ENCODE data around the gene CACNA1H.

The CACNA1H gene

DNA sequence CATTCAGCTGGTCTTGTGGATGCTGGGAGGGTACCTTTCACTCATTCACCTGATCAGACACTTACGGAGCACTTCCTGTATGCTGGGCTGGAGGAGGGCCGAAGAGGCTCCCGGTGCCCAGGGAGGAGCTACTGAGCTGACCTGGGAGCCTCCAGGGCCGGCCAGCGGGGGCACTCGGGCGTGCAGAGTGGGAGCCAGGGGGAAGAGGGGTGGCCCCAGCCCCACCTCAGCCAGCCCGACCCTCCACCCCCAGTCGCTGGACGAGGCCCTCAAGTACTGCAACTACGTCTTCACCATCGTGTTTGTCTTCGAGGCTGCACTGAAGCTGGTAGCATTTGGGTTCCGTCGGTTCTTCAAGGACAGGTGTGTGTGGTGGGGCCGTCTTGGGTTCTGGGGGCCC is 61.8 kb downstream of the CACNA1H start:
- Histone ChIP-seq H3K4me2 (ENCODE audit: low read length) (no peak overlapping the region), H3K27me3 (ENCODE audit: control insufficient read depth, insufficient read depth, low read length) (no peaks in the 10 kb centered on the region), H3K9ac (no peak overlapping the region), H3K4me1 (no peaks in the 10 kb centered on the region), H3K4me3 (ENCODE audit: low read depth, low read length) (no peak overlapping the region), H2AFZ (no peak overlapping the region), H3K27ac (no peak overlapping the region), H3K79me2 (no peaks in the 10 kb centered on the region), H3K36me3 (ENCODE audit: control insufficient read depth, insufficient read depth, low read length) (no peaks in the 10 kb centered on the region), H3K9me3 (ENCODE audit: control insufficient read depth, low read length) (no peaks in the 10 kb centered on the region)
- TF ChIP-seq, protein P1, sequence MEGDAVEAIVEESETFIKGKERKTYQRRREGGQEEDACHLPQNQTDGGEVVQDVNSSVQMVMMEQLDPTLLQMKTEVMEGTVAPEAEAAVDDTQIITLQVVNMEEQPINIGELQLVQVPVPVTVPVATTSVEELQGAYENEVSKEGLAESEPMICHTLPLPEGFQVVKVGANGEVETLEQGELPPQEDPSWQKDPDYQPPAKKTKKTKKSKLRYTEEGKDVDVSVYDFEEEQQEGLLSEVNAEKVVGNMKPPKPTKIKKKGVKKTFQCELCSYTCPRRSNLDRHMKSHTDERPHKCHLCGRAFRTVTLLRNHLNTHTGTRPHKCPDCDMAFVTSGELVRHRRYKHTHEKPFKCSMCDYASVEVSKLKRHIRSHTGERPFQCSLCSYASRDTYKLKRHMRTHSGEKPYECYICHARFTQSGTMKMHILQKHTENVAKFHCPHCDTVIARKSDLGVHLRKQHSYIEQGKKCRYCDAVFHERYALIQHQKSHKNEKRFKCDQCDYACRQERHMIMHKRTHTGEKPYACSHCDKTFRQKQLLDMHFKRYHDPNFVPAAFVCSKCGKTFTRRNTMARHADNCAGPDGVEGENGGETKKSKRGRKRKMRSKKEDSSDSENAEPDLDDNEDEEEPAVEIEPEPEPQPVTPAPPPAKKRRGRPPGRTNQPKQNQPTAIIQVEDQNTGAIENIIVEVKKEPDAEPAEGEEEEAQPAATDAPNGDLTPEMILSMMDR (IDR thresholded peaks at IDR 0.05), result no peak

- TF ChIP-seq, protein P1 (IDR thresholded peaks at IDR 0.05), result no peak
- no peak overlapping the region for H3K4me2 ChIP-seq (ENCODE audit: low read length)
- H3K4me3 ChIP-seq (ENCODE audit: low read depth, low read length), result no peak overlapping the region
- no peaks in the 10 kb centered on the region for H3K27me3 ChIP-seq (ENCODE audit: control insufficient read depth, insufficient read depth, low read length)
- H2AFZ ChIP-seq, result no peak overlapping the region
- H3K27ac ChIP-seq, result no peak overlapping the region
- H3K79me2 ChIP-seq, result no peaks in the 10 kb centered on the region
- no peak overlapping the region for H3K9ac ChIP-seq
- H3K4me1 ChIP-seq, result no peaks in the 10 kb centered on the region
- no peaks in the 10 kb centered on the region for H3K9me3 ChIP-seq (ENCODE audit: control insufficient read depth, low read length)
- no peaks in the 10 kb centered on the region for H3K36me3 ChIP-seq (ENCODE audit: control insufficient read depth, insufficient read depth, low read length)
These were observed 62.8 kb downstream of the CACNA1H start for GRCh38 chr16:1215574-1216295.

- TF ChIP-seq, protein P1 (IDR thresholded peaks at IDR 0.05), result no peak
- H3K36me3 ChIP-seq (ENCODE audit: control insufficient read depth, insufficient read depth, low read length), result no peaks in the 10 kb centered on the region
- no peak overlapping the region for H2AFZ ChIP-seq
- H3K4me2 ChIP-seq (ENCODE audit: low read length), result no peak overlapping the region
- no peak overlapping the region for H3K4me3 ChIP-seq (ENCODE audit: low read depth, low read length)
- no peaks in the 10 kb centered on the region for H3K79me2 ChIP-seq
- H3K27ac ChIP-seq, result no peak overlapping the region
- H3K4me1 ChIP-seq, result no peaks in the 10 kb centered on the region
- H3K27me3 ChIP-seq (ENCODE audit: control insufficient read depth, insufficient read depth, low read length), result no peaks in the 10 kb centered on the region
- no peak overlapping the region for H3K9ac ChIP-seq
- H3K9me3 ChIP-seq (ENCODE audit: control insufficient read depth, low read length), result no peaks in the 10 kb centered on the region
These were observed 63.4 kb downstream of the CACNA1H start for GRCh38 chr16:1216296-1216619.

DNA sequence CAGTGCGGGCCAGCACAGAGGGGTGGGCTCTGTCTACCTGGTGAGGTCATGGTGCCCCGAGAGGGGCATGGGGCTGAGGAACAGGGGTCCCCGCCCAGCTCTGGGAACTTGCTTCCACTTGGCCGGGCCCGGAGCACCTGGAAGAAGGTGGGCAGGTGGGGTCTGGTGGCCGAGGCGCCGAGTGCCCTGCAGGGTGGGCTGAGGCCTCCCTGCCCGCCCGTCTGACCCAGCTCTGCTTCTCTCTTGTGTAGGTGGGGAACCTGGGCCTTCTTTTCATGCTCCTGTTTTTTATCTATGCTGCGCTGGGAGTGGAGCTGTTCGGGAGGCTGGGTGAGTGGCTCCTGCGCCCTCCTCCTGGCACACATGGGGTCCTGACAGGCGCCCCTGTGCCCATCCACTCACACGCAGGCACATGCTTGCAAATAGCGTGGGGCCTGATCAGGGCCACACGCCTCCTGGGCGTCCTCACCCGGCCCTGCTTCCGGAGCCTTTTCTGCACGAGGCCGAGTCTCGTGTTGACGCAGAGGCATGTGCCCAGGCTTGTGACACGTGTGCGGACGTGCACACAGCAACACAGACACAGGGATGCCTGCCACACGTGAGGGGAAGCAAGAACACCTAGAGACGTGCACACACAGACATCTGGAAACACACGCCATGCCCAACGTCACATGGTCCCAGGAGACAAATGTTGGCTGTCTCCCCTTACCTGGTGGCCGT is 63.9 kb downstream of the CACNA1H start:
- H3K27ac ChIP-seq, result no peak overlapping the region
- H3K36me3 ChIP-seq (ENCODE audit: control insufficient read depth, insufficient read depth, low read length), result no peaks in the 10 kb centered on the region
- no peaks in the 10 kb centered on the region for H3K4me1 ChIP-seq
- H3K27me3 ChIP-seq (ENCODE audit: control insufficient read depth, insufficient read depth, low read length), result no peaks in the 10 kb centered on the region
- H2AFZ ChIP-seq, result no peak overlapping the region
- H3K9me3 ChIP-seq (ENCODE audit: control insufficient read depth, low read length), result no peaks in the 10 kb centered on the region
- TF ChIP-seq, protein P1 (IDR thresholded peaks at IDR 0.05), result no peak
- H3K4me2 ChIP-seq (ENCODE audit: low read length), result no peak overlapping the region
- H3K9ac ChIP-seq, result no peak overlapping the region
- no peaks in the 10 kb centered on the region for H3K79me2 ChIP-seq
- H3K4me3 ChIP-seq (ENCODE audit: low read depth, low read length), result no peak overlapping the region
